Stimulated activated CD8-positive, alpha-beta memory T cell treated with anti-CD3 and anti-CD28 coated beads, Interleukin-12 subunit alpha, Interleukin-12 subunit beta, amount 100 ng/mL, for 4 hours (primary cell): ENCODE measurements around the gene BTG3.

Source experiments
- DNase-seq: peaks from one replicate; pipeline ENCODE4 v3.0.0-alpha.2; 2020; ENCODE audit warnings: low read depth

BTG3 gene

DNA sequence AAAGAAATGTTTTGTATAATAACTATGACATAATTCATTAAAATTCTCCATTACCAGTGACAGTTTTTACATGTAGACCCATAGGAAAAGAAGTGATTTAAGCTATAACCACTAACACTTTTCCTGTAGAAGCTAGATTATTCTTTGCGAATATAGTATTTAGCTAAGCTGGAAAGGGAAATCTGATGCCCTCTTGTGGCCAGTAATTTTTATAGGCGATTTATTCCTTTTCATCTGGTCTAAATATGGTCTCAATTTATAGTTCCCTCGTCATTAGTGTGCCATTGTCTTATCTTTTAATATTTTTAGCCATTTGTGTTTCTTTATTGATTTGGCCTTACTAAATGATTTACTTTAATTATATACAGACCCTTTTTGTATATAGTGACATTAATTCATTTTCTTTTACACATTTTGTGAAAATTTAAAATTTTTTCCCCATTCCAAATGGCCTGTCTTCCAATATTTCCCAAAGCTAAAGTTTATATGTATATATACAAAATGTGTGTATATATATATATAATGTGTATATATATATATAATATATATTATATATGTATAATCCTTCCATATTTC, 26.7 kb downstream of the BTG3 start:
- DNase-seq: no peak

DNA sequence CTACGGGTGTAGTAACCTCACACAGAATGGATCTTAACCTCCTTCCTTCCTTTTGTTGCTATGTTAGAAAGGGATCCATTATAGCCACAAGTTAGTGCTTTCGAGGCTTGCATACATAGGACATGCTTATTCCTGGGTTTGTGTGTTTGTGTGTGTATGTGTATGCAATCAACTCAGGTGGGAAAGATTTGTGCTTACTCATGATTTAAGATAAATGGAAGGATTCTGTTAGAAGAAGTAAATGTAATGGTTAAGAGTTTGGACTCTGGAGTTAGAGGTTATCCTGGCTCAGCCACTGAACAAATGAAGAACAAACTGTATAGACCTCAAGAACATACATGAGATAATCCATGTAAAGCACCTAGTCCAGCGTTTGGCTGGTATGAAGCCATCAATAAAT, 28.8 kb downstream of the BTG3 start:
- DNase-seq: no peak

DNA sequence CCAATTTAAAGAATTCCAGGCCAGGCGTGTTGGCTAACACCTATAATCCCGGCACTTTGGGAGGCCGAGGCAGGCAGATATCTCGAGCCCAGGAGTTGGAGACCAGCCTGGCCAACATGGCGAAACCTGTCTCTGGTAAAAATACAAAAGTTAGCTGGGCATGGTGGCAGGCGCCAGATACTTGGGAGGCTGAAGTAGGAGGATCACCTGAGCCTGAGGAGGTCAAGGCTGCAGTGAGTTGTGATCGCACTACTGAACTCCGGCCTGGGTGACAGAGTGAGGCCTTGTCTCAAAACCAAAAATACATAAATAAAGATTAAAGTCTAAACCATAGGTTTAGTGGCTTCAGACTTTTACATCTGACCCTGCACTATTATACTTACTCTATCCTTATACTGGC, 32.4 kb downstream of the BTG3 start:
- no peak for DNase-seq

DNA sequence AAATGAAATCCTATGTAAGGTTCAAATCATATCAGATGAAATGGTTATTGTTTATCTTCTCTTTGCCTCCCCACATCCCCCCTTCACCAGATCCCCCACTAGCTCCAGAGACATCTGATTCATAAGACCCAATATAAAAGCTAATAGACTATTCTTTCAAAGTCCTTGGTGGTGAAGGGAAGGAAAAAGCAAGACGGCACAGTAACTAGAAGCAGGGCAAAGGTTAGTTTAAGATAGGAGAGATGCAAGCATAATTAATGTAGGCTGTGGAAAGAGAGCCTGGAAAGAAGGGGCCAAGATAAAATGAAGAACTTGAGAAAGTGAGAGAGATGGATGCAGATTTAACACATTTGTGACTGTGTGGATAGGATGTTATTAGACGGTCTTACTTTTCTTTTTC, 33.8 kb downstream of the BTG3 start:
- no peak for DNase-seq

- no peak for DNase-seq
Measured at GRCh38 chr21:17578162-17578561, 34.5 kb downstream of the BTG3 start.

GRCh38 chr21:17577701-17578100, 35.0 kb downstream of the BTG3 start:
- no peak for DNase-seq

DNA sequence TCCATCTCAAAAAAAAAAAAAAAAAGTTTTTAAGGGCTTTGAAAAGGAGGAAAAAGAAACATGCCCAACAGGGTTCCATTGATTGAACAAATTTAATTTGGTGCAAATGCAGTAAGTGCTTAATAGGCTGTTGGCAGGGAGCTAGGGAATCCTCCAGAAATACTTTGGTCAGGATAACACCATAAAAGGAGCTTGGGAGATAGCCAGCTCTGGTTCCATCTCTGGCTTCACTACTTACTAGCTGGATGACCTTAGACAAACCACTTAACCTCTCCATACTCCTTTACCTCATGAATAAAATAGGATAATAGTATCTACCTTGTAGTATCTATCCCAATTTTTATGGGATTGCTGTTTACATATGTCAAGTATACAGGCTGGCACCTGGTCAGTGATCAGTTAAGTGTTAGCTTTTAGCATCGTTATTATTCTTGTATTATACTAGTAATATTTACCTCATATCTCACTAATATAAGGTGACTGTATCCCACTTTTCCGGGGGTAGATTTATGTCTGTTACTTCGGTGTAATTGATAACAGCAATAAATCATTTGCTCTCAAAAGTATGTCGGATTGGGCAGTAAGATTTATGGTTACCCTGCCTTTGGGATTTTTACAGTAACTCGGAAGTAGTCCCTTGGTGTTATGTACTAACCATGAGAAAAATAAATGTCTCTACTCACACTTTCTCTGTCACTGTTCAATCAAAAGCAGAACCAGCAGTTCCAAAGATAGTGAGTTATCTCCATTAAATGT, 36.4 kb downstream of the BTG3 start:
- DNase-seq: no peak

DNA sequence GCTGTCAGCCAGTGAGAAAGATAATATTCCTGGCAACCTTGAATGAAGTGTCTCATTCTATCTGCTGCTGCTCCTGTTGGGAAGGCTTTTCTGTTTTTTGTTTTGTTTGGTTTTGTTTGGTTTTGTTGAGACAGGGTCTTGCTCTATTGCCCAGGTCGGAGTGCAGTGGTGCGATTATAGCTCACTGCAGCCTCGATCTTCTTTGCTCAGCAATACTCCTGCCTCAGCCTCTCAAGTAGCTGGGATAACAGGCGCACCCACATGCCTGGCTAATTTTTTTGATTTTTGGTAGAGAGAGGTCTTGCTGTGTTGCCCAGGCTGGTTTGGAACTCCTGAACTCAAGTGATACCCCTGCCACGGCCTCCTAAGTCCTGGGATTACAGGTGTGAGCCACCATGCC, 37.6 kb downstream of the BTG3 start:
- no peak for DNase-seq

DNA sequence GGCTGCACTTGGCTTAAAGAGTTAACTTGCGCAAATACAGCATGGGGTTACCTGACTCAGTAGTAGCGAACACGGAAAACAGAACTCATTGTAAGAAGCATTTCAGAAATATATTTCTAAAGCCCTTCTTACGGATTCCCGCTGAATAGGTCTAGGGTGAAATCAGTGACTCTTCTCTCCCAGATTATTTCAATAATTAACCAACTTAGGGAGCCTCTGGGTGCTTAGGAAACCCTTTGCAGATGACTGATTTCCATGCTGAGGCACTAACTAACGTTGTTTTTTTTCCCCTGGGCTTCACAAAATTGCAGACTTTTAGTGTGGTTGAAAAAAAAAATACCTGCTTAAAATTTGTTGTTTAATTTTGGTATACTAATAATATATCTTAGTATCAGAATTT, 40.3 kb downstream of the BTG3 start:
- no peak for DNase-seq

- no peak for DNase-seq
Measured at GRCh38 chr21:17570786-17571185, 41.9 kb downstream of the BTG3 start.

GRCh38 chr21:17560377-17561025, 52.2 kb downstream of the BTG3 start:
- DNase-seq: no peak

GRCh38 chr21:17554679-17555465, 57.8 kb downstream of the BTG3 start:
- DNase-seq: no peak

GRCh38 chr21:17554120-17554519, 58.6 kb downstream of the BTG3 start:
- DNase-seq: no peak

DNA sequence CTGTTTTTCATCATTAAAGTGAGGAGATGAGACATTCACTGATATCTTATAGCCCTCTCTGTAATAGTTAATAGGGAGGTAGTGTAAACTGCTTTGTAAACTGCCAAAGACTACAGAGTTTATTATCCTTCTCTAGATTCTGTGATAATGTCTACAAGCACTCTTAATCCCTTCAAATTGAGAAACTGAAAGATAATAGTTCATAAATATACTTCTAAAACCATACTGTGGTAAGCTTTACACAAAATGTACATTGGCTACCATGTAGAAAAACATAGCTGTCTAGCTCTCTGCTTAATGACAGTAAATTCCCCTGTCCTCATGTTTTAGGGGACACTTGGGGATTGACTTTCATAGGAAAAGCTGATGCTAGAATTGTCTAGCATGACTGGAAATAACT, 60.3 kb downstream of the BTG3 start:
- no peak for DNase-seq

DNA sequence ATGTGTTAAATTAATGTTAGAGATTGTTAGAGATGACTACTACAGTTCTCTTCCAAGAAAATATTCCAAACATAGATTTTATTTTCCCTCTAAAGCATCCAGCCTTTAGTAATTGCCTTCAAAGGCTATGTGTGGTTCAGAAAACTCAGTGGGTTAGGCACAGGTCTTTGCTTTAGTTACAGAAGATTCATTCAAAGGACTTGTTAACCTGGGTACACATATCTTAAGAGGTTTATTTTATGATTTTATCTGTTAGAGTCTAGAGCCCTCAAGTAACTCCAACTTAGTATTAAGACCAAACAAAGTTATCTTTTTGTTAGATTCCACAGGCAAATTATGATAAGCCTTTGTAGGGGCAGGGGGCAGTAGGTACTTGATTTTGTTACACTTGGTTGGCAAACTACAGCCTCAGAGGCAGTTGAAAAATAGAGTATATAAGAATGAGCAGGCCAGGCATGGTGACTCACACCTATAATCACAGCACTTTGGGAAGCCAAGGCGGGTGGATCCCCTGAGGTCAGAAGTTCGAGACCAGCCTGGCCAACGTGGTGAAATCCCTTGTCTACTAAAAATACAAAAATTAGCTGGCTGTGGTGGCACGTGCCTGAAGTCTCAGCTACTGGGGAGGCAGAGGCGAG, 61.9 kb downstream of the BTG3 start:
- no peak for DNase-seq

GRCh38 chr21:17548262-17548661, 64.4 kb downstream of the BTG3 start:
- no peak for DNase-seq

- no peak for DNase-seq
Measured at GRCh38 chr21:17545007-17545406, 67.7 kb downstream of the BTG3 start.
